SW 1271 (cell line): ENCODE measurements around the gene CUL7.

Experiments used
- DNase-seq, 2 experiments: peaks; one replicate each; lab custom pipeline; 2025; lab: John Stamatoyannopoulos, UW

CUL7 gene

DNA sequence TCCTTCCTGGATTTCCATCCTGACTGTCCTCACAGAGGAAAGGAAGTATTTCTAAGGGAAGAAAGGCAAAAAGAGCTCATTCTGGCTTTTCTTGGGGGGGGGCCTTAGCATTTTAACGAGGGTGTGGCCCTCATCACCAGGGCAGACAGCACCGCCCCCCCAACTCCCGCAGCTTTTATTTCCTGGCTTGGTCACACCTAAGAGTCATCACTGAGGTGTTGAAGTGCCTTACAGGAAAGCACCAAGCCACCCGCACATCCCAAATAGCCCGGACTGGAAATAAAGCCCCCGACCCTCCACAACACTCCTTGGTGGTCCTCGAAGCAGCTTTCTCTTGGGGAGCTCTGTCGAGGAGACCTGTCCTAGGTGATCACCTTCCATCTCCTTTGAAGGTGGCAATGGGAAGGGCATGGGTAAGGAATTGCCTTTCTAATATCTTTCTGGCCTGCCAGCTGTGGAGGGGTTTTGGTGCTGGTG lies 23.7 kb upstream of the CUL7 start:
- DNase-seq = no peak

DNA sequence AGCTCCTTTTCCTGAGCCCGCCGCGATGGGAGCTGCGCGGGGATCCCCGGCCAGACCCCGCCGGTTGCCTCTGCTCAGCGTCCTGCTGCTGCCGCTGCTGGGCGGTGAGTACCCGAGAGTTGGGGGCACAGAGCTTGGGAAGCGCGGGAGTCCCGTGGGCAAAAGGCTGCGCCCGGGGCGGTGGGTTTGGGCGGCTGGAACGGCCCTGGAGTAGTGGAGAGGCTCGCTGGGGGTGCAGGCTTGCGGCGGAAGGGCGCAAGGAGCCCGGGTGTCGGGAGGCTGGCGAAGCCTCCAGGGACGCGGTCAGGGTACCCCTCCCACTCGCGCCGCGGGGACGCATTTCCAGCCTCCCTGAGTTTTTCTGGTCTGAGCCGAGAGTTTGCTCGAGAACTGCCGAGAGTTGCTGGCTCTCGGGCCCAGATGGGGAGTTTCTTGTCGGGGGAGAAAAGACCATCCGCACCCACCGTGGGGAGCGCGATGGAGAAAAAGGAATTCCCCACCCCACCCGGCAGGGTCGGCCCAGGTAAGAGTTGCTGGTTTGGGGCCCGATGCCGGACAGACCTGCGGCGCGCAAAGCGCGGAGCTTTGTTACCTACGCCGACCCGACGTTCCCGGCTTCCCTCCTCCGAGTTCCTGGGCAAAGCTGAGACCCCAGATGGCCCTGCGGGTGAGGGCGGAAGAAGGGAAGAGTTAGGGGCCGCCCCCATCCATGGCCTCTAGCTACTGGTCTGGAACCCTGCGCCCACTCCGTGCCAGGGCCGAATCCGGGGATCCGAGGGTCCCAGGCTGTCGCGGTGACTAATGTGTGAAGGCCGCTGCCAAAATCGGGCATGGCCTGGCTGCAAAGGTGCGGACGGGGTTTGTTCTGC lies 23.0 kb upstream of the CUL7 start:
- DNase-seq = no peak

DNA sequence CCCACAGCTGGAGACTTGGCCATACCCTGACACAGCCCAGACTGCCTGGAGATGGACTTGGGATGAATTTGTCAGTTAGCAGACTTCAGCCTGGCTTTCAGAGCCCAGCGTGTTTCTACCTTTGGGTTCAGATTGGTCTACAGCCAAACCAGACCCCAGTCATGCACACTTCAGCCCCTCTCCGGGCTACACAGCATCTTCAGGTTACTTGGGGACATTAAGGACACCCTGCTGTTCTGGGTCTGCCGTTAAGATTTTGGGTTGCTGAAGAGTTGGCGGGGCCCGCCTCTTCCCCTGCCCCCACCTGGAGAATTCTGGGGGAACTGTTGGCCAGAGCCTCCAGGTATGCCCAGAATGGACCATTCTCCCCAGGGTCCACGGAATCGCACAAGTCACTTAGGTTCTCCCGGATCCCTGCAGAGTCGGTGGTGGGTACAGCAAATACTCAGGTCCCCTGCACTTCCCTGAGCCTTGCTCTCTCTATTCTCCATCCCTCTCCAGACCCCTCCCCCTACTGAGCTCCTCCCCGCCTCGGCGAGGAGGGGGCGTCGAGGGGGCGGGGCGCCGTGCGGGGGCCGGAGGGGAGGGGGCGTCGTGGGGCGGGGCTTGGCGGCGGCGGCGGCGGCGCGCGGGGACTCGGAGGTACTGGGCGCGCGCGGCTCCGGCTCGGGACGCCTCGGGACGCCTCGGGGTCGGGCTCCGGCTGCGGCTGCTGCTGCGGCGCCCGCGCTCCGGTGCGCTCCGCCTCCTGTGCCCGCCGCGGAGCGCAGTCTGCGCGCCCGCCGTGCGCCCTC lies 22.2 kb upstream of the CUL7 start, which contains the start of gene PTK7:
Gene PTK7 (plus strand): TSS at position 645 of the 794 bp plus-strand sequence. CDS start 175 bp downstream, outside the sequence.
- DNase-seq = peak; percentile 19 to 49

DNA sequence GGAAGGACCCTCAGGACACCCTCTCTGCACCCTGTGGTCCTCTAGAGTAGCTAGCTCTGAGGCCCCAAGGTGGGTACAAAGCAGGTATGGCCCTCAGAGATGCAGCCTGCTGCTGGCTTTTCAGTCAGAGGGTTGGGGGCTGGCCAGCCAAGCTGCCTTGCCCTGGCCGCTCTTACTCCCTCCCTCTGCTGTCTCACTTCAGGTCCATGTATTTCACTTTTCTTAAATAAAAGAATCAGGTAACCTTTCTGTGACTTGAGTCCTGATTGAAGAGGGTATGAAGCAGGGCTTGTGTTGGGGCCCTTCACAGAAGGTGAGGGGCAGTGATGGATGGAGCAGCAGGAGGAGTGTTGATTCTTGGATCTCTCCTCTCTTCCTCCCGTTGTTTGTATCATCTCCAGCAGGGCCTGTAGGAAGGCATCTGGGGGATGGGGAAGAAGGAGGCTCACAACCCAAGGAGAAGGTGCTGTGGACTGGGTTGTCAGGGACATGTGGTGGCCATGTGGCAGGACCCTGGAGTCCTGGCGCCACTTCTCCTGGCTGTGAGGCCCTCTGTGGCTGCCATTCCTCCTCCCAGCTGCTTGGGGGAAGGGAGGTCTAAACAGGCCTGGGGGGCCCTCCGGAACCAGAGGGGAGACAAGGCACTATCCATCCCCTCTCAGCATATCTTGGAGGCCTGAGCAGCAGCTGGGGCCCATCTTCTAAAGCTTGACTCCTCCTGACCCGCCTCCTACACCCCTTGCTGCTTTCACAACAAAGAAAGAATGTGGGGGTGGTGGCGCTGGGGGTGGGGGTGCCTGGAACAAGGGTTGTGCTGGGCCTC lies 21.4 kb upstream of the CUL7 start:
- DNase-seq = no peak

DNA sequence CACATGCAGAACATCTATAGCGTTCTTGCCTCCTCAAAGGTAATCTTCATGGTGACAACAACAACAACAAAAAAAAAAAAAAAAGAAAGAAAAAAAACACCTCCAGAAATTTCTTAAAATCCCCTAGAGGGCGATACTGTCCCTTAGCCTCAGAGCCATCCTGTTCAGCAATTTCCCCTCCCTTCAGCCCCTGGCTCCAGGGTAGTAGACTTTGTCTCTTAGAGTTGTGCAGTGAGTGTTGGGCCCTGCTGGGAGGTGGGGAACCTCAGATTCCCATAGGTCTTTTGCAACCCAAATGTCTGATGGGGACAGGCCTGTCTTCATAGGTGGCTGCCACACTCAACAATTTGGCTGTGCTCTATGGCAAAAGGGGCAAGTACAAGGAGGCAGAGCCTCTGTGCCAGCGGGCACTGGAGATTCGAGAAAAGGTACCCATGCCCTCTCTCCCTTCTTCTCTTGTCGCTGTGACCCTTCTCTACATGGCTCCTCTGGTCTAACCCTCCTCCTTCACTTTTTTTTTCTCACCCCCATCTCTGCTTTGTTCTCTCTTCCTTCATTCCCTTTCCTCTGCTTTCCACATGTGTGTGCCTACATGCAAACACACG lies 16.5 kb upstream of the CUL7 start:
- peak in 1 of 2 experiments; percentile 71 for DNase-seq

DNA sequence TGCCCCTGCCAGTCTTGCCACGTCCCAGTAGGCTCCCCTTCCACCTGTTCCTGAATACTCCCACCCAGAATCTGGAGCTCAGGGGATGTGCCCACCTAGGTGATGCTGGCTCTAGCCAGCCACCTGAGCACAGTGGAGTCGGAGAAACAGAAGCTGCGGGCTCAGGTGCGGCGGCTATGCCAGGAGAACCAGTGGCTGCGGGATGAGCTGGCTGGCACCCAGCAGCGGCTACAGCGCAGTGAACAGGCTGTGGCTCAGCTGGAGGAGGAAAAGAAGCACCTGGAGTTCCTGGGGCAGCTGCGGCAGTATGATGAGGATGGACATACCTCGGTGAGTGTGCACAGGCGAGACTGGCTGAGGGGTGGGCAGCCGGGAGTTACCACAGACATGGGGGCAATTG lies 9.2 kb upstream of the CUL7 start:
- no peak for DNase-seq

DNA sequence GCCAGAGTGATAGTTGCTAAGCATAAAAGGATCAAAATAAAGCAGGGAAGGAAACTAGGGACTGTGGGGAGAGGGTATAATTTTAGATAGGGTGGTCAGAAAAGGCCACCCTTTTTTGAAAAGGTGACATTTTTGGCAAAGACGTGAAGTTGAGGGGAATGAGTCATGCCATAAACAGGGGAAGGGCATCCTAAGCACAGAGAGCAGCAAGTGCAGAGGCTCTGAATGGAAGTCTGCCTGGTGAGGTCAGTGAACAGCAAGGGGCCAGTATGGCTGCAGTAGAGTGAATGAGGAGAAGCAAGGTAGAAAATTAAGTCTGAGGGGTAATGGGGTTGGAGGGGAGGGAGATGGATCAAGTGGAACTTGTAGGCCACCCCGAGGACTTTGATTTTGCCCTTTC lies 8.2 kb upstream of the CUL7 start:
- DNase-seq = no peak

DNA sequence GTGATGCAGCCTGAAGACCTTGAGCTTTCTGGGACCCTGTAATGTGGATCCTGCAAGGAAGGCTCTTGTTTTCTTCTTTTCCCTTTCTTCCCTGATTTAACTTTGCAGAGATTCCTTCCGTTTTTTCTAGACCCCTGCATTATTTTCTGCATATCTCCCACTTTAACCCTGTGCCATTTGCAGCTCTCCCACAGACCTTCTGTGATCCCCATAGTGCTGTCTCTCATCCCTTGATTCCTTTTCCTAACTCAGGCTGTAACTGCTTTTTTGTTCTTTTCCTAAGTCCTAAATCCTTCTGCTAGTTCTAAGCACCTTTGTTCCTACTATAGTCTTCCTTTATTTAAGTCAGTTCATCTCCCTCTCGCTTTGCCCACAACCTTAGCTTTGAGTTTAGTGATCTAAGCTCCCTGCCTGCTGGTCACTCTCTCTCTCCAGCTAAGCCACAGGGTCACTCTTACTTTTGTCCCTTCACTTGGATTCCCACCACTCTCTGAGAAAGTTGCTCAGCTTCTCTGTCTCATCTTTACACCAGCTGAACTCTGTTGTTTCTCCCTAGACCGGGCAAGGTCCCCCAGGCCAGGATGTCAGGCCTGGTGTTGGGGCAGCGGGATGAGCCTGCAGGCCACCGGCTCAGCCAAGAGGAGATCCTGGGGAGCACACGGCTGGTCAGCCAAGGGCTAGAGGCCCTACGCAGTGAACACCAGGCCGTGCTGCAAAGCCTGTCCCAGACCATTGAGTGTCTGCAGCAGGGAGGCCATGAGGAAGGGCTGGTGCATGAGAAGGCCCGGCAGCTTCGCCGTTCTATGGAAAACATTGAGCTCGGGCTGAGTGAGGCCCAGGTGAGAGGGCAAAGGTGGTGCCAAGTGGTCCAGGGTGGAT lies 7.3 kb upstream of the CUL7 start:
- DNase-seq = no peak

DNA sequence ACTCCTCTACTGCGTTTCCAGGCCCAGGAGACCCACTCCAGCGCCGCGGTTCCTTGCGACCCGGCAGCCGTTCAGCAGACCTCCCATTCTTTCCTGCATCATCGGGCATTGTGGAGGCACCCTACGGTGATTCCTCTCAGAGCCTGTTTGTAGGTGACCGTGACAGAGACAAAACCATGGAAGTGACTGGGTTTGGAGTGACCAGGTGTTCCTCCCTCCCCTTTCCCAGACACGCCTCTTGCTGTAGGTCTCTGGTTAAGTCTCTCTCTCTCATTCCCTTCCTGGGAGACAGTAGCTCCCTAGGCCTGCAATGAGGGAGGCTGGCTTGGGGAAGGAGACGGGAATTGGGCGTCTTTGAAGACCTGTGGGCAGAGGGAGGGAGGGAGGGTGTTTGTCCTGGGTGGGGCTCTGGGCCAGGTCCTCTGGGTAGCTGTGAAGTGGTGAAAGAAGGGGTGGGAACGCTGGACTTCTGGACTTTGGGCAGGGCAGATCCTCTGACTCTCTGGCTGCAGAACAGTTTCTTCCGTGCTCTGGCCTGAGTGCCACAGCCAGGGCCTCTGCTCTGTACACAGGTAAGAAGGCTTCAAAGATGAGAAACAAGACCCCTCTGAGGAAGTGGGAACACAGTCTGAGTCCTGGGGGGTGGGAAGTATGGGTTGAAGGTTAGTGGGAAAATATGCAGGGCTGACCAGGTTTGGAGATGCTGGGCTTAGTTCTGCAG lies 6.5 kb upstream of the CUL7 start:
- peak in 1 of 2 experiments; percentile 37 for DNase-seq

DNA sequence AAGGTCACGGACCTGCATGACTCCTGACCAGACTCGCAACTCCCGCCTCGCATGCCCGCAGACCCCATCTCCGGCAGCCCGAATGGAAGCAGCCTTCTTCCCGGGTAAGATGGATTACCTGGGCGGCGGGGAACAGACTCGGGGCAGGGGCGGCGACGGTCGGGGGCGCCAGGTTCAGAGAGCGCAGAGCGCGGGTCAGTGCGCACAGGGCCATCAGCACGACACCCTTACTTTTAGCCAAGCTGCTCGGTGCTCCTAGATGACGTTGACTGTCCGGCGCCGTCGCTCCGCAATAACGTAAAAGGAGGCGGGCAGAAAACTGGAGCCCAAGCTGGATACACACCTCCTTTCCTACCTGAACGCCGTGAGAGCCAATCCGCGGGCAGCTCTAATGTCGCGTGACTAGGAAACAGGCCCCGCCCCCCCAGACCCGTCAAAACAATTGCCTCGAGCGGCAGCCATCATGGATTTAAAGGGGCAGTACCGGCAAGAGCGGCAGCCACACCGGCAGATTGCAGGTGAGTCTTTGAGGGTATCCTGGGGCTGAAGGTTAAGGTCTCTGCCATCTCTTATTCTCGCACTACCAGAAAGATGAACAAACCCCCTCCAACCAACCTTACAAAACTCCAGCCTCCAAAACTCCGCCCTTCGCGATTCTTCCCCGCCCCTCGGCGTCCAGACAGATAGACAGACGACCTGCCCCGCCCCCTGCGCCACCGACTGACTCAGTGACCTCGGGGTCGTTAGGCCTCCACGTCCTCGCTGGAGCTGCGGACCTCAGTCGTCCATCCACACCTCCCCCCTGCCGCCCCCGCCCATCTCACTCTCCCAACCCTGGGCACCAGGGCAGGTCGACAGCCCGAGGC lies 5.8 kb upstream of the CUL7 start, which contains the start of the genes KLC4 and MRPL2:
Gene KLC4 (plus strand): TSS at position 464 of the 866 bp plus-strand sequence. CDS start 1,705 bp downstream, outside the sequence.
Gene MRPL2 (minus strand): TSS at position 267 of the 866 bp plus-strand sequence. CDS start 53 bp downstream, at position 214.
- peak; percentile 96 to 99 for DNase-seq

DNA sequence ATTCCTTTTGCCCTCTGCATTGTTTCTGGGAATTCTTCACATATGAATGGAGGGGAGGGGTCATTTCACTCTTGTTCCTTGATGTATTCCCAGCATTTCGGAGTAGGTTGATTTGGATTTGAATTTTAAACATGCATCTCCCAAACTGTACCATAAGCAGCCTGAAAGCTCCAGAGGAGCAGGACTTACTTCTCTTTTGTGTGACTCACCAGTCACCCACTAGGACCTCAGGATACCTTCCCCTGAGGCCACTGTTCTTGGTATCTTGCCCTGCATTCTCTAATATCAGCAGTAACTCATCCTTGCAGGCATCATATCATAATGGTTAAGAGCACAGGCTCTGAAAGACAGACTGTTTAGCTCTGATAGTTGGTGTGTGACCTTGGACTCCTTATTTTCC lies 4.9 kb upstream of the CUL7 start:
- no peak for DNase-seq

DNA sequence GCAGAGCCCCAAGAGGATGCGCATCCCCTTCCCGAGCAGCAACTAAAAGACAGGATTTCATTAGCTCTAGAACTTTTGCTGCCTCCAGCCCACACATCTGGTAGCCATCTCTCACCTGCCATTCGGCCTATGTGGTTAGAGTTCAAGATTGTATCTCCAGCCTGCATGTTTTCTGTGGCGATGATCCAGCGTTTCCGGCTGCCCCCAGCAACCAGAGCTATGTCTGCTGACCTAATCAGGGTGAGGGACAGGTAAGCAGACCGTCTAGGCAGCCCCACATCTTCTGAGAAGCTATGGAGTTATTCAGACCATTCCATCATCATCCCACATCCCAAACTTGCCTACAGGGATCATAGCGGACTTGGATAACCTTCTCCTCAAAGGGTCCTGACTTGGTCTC lies 2.3 kb upstream of the CUL7 start:
- no peak for DNase-seq

DNA sequence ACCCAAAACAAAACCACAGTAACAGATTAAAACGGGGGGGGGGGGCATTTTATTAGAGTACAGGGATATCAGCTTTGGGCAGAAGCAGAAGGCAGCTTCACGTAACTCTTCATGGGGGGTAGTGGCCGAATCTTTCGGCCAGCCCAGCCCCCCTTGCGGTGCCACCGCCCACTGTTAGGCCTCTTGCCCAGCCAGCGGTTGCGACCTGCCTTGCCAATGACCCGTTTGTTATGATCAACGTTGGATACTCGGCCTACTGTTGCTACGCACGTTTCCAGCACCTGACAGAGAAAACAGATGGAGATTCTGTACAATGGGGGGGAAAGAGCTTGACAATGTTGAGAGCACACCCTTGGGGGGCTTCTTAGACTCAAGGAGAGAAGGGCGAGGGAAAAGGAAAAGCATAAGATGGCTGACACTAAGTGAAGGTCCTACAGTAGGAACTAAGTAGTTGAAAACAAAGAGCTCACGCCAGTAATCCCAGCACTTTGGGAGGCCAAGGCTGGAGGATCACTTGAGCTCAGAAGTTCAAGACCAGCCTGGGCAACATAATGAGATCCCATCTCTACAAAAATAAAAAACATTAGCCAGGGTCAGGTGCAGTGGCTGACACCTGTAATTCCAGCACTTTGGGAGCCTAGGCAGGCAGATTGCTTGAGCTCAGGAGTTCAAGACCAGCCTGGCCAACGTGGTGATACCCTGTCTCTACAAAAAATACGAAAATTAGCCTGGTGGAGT lies 724 bp upstream of the CUL7 start:
- DNase-seq = no peak

DNA sequence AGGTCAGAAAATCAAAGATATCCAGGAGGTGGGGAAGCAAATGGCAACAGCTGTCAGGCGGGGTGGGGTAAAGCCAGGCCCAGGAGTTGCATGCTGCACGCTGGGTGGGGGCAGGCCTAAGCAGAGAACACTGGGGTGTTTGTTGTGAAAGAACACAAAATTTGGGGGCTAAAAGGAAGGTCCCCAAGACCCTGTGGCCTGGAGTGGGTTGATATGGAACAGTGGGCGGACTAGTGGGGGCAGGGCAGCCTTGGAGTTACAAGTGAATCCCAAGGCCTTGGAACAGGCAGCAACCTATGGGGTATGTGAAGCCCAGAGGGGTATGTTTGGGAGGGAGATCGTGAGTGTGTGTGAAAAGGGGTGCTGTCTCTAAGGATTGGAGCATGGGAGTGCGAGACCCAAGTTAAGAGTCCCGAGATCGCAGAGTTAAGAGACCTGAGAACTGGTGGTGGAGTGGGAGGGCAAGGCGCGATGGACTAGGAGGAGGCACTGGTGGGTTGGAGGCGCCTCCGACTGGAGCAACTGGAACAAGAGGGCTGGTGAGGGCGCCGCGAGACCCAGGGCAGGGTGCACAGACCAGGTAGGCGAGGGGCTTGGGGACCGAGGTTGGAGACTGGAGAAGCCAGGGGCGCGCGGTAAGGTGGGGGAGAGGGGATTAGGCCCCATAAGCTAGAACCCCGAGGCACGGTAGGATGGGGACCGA lies 658 bp downstream of the CUL7 start:
- no peak for DNase-seq

DNA sequence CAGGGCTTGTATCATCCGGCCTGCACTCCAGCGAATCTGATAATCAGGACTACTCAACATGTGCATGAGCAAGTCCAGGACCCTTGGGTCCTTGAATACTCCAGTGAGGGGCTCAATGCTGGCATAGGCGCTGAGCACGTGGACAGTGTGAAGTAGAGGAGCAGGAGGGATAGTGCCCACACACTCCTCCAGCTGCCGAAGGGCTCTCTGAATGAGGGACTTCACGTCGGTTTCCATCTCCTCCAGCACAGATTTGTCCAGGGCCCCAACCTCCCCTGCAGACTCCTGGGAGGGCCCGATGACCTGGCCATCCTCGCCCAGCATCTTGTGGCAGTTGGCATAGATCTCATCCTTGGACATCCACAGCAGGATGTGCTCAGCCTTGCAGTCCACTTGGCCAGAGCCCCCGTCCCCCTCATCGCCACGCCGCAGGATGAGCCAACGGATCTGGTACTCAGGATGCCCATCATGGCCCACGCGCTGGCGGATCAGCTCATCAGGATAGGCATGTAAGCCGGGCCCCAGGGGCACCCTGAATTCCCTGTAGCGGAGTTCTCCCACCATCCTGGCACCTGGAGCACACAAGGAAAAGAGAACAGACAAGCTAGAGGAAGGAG lies 1.3 kb downstream of the CUL7 start:
- no peak for DNase-seq

DNA sequence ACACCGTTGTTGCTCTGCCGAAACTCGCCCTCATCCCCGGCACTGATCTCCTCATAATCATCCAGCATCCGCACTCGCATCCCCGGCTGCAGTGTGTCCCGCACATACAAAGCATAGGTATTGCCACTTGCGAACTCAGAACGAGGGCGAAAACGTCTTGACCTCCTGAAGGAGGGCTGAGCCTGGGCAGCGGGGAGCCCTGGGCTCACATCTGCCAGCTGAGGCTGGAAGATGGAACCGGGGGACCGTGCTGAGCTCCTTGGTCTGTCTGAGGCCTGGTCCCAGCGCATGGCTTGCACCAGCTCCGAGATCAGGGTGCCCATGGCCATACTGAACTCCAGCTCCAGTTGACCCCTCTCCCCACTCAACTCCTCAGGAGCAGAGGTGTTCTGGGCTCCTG lies 2.7 kb downstream of the CUL7 start:
- DNase-seq = no peak

DNA sequence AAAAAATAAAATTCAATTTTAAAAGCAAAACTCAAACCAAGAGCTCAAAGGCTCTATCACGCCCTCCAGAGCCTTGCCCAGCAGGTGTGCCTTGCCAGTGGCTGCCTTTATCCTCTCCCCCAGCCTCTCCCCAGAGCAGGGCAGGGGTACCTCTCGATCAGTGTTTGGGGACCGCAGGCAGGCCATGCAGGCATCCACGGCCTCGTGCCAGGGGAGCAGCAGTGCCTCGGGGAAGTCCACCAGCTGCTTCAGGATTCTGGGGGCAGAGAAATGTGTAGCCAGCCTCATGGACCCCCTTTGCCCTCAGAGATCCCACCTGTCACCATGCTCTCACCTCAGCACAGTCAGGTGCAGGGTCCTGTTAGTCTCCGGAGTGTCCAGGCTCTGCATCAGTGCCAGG lies 5.7 kb downstream of the CUL7 start:
- DNase-seq = no peak
